ENCODE data around the gene DDHD1. TPM values are rescaled to one million over a fixed set of nuclear protein-coding genes. Genes with fewer than 3 reads are reported as not detected.

DDHD1 gene
- total and polyA plus RNA-seq, 2 experiments from 2014 or later = 11.2 to 28.9 TPM

DNA sequence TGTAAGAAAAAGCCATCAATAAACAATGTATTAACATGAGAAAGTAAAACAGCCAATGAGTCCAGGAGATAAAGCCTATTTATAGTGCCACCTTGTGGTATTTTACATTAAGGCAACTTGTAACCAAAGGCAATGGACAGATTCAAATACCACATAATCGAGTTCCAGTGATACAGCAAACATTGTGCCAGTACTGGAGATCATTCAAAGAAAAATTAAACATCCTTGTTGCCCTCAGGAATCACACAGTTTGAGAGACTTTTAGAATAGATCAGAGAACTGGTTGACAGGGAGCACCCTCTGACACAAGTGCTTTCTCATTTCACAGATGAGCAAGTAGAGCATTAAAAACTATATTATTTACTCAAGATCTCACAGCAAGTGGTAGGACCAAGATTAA lies 98.1 kb downstream of the DDHD1 start:
- H3K79me2 ChIP-seq (replicated peaks; ENCODE audit: insufficient read depth) = no peaks in the 10 kb centered on the region
- ATAC-seq = peak; percentile 69
- no peaks in the 10 kb centered on the region for H3F3A ChIP-seq (replicated peaks; ENCODE audit: low read depth)
- no peaks in the 10 kb centered on the region for H3K4me1 ChIP-seq (ENCODE audit: insufficient read depth)
- Mint-ChIP-seq H3K4me3 (no peak overlapping the region), H3K4me1 (no peaks in the 10 kb centered on the region), H3K27me3 (ENCODE audit: insufficient read depth, low read depth, poor library complexity) (no peaks in the 10 kb centered on the region), H3K36me3 (ENCODE audit: low read depth) (no peaks in the 10 kb centered on the region; the same call in 2 of the 3 replicates), H3K27ac (no peak overlapping the region), H3K9me3 (no peaks in the 10 kb centered on the region)
- no peak for TF ChIP-seq ZNF114 (CRISPR knock-in tag; IDR thresholded peaks at IDR 0.05)
- TF ChIP-seq, protein P1, sequence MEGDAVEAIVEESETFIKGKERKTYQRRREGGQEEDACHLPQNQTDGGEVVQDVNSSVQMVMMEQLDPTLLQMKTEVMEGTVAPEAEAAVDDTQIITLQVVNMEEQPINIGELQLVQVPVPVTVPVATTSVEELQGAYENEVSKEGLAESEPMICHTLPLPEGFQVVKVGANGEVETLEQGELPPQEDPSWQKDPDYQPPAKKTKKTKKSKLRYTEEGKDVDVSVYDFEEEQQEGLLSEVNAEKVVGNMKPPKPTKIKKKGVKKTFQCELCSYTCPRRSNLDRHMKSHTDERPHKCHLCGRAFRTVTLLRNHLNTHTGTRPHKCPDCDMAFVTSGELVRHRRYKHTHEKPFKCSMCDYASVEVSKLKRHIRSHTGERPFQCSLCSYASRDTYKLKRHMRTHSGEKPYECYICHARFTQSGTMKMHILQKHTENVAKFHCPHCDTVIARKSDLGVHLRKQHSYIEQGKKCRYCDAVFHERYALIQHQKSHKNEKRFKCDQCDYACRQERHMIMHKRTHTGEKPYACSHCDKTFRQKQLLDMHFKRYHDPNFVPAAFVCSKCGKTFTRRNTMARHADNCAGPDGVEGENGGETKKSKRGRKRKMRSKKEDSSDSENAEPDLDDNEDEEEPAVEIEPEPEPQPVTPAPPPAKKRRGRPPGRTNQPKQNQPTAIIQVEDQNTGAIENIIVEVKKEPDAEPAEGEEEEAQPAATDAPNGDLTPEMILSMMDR (conservative IDR thresholded peaks at IDR 0.05; ENCODE audit: low read depth in 2 of 2) = peak; percentile 71 to 83
- TF ChIP-seq, protein P2, sequence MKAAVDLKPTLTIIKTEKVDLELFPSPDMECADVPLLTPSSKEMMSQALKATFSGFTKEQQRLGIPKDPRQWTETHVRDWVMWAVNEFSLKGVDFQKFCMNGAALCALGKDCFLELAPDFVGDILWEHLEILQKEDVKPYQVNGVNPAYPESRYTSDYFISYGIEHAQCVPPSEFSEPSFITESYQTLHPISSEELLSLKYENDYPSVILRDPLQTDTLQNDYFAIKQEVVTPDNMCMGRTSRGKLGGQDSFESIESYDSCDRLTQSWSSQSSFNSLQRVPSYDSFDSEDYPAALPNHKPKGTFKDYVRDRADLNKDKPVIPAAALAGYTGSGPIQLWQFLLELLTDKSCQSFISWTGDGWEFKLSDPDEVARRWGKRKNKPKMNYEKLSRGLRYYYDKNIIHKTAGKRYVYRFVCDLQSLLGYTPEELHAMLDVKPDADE (IDR thresholded peaks at IDR 0.05) = no peak
- H4K20me1 ChIP-seq (replicated peaks; ENCODE audit: insufficient read depth) = no peaks in the 10 kb centered on the region
- H3K27ac ChIP-seq (ENCODE audit: low read depth) = no peak overlapping the region
- H3K9me2 ChIP-seq (ENCODE audit: insufficient read depth) = no peaks in the 10 kb centered on the region
- H3K27me3 ChIP-seq (ENCODE audit: insufficient read depth) = no peaks in the 10 kb centered on the region
- H3K4me2 ChIP-seq = no peak overlapping the region
- peak; percentile 73 for DNase-seq (ENCODE audit: low spot score)
- no peak overlapping the region for H3K4me3 ChIP-seq
- H3K36me3 ChIP-seq (ENCODE audit: insufficient read depth) = no peaks in the 10 kb centered on the region
- H2AFZ ChIP-seq = no peak overlapping the region

DNA sequence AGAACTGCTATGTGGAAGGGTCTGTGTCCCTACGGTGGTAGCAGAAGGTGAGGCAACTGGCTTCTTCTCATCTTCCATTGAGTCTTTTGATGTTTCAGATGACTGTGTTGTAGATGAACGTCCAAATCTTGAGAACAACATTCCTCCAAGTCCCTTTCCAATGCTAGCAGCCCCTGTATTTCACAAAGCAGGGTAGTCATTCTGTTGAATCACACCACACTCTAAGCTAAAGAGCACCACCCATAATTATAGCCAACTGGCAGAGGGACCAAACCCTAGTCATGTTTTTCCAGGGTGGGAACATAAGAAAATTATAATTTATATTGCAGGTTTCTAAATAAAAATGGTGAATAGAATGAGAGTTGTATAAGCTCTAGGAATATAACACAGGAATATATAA lies 98.7 kb downstream of the DDHD1 start:
- Histone ChIP-seq H3K9me2 (ENCODE audit: insufficient read depth) (no peaks in the 10 kb centered on the region), H3K27ac (ENCODE audit: low read depth) (no peak overlapping the region), H3K4me1 (ENCODE audit: insufficient read depth) (no peaks in the 10 kb centered on the region), H4K20me1 (replicated peaks; ENCODE audit: insufficient read depth) (no peaks in the 10 kb centered on the region), H3K27me3 (ENCODE audit: insufficient read depth) (no peaks in the 10 kb centered on the region), H3K36me3 (ENCODE audit: insufficient read depth) (no peaks in the 10 kb centered on the region), H3K4me2 (no peak overlapping the region), H3K79me2 (replicated peaks; ENCODE audit: insufficient read depth) (no peaks in the 10 kb centered on the region), H3F3A (replicated peaks; ENCODE audit: low read depth) (no peaks in the 10 kb centered on the region), H3K4me3 (no peak overlapping the region), H2AFZ (no peak overlapping the region)
- no peak overlapping the region for H3K4me3 Mint-ChIP-seq
- no peaks in the 10 kb centered on the region for H3K27me3 Mint-ChIP-seq (ENCODE audit: insufficient read depth, low read depth, poor library complexity)
- 0 out of 2 replicates have a peak overlapping the region, but pooled peaks have one; percentile 8 for H3K27ac Mint-ChIP-seq
- no peak for ATAC-seq
- H3K4me1 Mint-ChIP-seq = no peaks in the 10 kb centered on the region
- H3K36me3 Mint-ChIP-seq (ENCODE audit: low read depth) = no peaks in the 10 kb centered on the region; the same call in 2 of the 3 replicates
- no peaks in the 10 kb centered on the region for H3K9me3 Mint-ChIP-seq
- DNase-seq (ENCODE audit: low spot score) = no peak
- TF ChIP-seq ZNF114 (CRISPR knock-in tag; IDR thresholded peaks at IDR 0.05) (no peak), NANOG (IDR thresholded peaks at IDR 0.05; ENCODE audit: borderline replicate concordance) (no peak), POLR2AphosphoS5 (IDR thresholded peaks at IDR 0.05; ENCODE audit: low read depth) (no peak), EZH2 (IDR thresholded peaks at IDR 0.05; ENCODE audit: low read depth, unreplicated experiment) (no peak), JUNB (IDR thresholded peaks at IDR 0.05; ENCODE audit: unreplicated experiment) (no peak), ZNF331 (CRISPR knock-in tag; IDR thresholded peaks at IDR 0.05; ENCODE audit: low read depth) (no peak), EZH2phosphoT487 (IDR thresholded peaks at IDR 0.05; ENCODE audit: unreplicated experiment) (no peak), CREB1 (CRISPR knock-in tag; IDR thresholded peaks at IDR 0.05; ENCODE audit: low read depth) (no peak)
- TF ChIP-seq, protein P1 (conservative IDR thresholded peaks at IDR 0.05; ENCODE audit: low read depth in 2 of 2) = no peak
- TF ChIP-seq, protein P3, sequence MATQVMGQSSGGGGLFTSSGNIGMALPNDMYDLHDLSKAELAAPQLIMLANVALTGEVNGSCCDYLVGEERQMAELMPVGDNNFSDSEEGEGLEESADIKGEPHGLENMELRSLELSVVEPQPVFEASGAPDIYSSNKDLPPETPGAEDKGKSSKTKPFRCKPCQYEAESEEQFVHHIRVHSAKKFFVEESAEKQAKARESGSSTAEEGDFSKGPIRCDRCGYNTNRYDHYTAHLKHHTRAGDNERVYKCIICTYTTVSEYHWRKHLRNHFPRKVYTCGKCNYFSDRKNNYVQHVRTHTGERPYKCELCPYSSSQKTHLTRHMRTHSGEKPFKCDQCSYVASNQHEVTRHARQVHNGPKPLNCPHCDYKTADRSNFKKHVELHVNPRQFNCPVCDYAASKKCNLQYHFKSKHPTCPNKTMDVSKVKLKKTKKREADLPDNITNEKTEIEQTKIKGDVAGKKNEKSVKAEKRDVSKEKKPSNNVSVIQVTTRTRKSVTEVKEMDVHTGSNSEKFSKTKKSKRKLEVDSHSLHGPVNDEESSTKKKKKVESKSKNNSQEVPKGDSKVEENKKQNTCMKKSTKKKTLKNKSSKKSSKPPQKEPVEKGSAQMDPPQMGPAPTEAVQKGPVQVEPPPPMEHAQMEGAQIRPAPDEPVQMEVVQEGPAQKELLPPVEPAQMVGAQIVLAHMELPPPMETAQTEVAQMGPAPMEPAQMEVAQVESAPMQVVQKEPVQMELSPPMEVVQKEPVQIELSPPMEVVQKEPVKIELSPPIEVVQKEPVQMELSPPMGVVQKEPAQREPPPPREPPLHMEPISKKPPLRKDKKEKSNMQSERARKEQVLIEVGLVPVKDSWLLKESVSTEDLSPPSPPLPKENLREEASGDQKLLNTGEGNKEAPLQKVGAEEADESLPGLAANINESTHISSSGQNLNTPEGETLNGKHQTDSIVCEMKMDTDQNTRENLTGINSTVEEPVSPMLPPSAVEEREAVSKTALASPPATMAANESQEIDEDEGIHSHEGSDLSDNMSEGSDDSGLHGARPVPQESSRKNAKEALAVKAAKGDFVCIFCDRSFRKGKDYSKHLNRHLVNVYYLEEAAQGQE (IDR thresholded peaks at IDR 0.05; ENCODE audit: unreplicated experiment) = no peak
- TF ChIP-seq, protein P2 (IDR thresholded peaks at IDR 0.05) = no peak

Measured in GM23338 (cell line).